ENCODE data around the gene PIEZO1. TPM values are rescaled to one million over a fixed set of nuclear protein-coding genes. Genes with fewer than 3 reads are reported as not detected.

PIEZO1 gene
- total and polyA plus RNA-seq, 2 donors from 2014 or later: 103 to 124 TPM

DNA sequence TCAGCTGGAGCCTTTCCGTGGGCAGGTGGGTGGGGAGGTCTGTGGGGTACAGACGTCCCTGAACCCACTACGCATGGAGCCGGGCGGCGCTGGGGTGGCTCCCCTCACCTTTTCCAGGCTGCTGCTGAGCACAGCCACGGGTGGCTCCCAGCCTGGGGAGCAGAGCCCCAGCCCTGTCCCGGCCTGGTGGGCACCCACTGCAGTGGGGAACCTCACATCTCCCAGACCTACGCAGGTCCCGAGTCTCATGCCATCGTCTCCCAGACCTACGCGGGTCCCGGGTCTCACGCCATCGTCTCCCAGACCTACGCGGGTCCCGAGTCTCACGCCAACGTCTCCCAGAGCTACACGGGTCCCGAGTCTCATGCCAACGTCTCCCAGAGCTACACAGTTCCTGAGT is 43.7 kb upstream of the PIEZO1 start:
- Histone ChIP-seq H3K9ac (ENCODE audit: low read length in 3 of 3) (no peak overlapping the region), H3K9me3 (ENCODE audit: control insufficient read depth in 2 of 3, insufficient read depth in 1 of 3, low read length in 3 of 3) (no peaks in the 10 kb centered on the region), H3K27me3 (ENCODE audit: control insufficient read depth, insufficient read depth, low read length) (no peaks in the 10 kb centered on the region), H3K36me3 (ENCODE audit: control insufficient read depth in 2 of 3, insufficient read depth in 3 of 3, low read length in 3 of 3) (no peaks in the 10 kb centered on the region), H3K27ac (ENCODE audit: low read depth in 2 of 2, low read length in 2 of 2) (no peak overlapping the region), H3K4me1 (ENCODE audit: control insufficient read depth in 2 of 3, insufficient read depth in 2 of 3, low read depth in 1 of 3, low read length in 3 of 3) (no peaks in the 10 kb centered on the region), H3K4me3 (ENCODE audit: low read length in 3 of 3) (no peak overlapping the region)
- TF ChIP-seq, protein P1, sequence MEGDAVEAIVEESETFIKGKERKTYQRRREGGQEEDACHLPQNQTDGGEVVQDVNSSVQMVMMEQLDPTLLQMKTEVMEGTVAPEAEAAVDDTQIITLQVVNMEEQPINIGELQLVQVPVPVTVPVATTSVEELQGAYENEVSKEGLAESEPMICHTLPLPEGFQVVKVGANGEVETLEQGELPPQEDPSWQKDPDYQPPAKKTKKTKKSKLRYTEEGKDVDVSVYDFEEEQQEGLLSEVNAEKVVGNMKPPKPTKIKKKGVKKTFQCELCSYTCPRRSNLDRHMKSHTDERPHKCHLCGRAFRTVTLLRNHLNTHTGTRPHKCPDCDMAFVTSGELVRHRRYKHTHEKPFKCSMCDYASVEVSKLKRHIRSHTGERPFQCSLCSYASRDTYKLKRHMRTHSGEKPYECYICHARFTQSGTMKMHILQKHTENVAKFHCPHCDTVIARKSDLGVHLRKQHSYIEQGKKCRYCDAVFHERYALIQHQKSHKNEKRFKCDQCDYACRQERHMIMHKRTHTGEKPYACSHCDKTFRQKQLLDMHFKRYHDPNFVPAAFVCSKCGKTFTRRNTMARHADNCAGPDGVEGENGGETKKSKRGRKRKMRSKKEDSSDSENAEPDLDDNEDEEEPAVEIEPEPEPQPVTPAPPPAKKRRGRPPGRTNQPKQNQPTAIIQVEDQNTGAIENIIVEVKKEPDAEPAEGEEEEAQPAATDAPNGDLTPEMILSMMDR (IDR thresholded peaks at IDR 0.05; ENCODE audit: borderline replicate concordance, extremely low read depth, insufficient read depth): no peak
- intact Hi-C loops (cut with DNase I): no loop called here
- FAIRE-seq (no peak), DNase-seq (no peak)

DNA sequence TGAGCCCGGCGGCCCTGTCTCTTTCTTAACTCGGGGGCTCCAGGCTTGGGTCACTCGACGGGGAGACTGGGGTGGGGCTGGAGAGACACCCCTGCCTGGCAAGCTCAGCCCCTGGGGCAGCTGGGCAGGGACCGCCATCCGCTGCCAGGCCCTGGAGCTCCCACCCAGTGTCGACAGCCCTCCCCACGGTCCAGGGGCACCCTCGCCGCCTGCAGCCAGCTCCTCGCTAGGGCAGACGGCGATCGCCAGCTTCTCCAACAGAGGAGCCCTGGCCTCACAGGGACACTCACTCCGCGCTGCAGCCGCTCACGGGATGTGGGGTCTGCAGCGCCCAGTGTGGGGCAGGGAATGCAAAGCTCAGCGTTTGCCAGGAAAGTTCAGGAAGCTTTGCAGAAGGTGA is 42.7 kb upstream of the PIEZO1 start:
- TF ChIP-seq, protein P1 (IDR thresholded peaks at IDR 0.05; ENCODE audit: borderline replicate concordance, extremely low read depth, insufficient read depth): no peak
- H3K9ac ChIP-seq (ENCODE audit: low read length in 3 of 3): no peak overlapping the region
- DNase-seq: no peak
- intact Hi-C loops (cut with DNase I): no loop called here
- no peak overlapping the region for H3K4me3 ChIP-seq (ENCODE audit: low read length in 3 of 3)
- no peak for FAIRE-seq
- no peaks in the 10 kb centered on the region for H3K27me3 ChIP-seq (ENCODE audit: control insufficient read depth, insufficient read depth, low read length)
- H3K4me1 ChIP-seq (ENCODE audit: control insufficient read depth in 2 of 3, insufficient read depth in 2 of 3, low read depth in 1 of 3, low read length in 3 of 3): no peaks in the 10 kb centered on the region
- peaks cover 0 to 2% (median 0%) of the 10 kb centered on the region in 3 donors for H3K36me3 ChIP-seq (ENCODE audit: control insufficient read depth in 2 of 3, insufficient read depth in 3 of 3, low read length in 3 of 3)
- H3K27ac ChIP-seq (ENCODE audit: low read depth in 2 of 2, low read length in 2 of 2): no peak overlapping the region
- no peaks in the 10 kb centered on the region for H3K9me3 ChIP-seq (ENCODE audit: control insufficient read depth in 2 of 3, insufficient read depth in 1 of 3, low read length in 3 of 3)

DNA sequence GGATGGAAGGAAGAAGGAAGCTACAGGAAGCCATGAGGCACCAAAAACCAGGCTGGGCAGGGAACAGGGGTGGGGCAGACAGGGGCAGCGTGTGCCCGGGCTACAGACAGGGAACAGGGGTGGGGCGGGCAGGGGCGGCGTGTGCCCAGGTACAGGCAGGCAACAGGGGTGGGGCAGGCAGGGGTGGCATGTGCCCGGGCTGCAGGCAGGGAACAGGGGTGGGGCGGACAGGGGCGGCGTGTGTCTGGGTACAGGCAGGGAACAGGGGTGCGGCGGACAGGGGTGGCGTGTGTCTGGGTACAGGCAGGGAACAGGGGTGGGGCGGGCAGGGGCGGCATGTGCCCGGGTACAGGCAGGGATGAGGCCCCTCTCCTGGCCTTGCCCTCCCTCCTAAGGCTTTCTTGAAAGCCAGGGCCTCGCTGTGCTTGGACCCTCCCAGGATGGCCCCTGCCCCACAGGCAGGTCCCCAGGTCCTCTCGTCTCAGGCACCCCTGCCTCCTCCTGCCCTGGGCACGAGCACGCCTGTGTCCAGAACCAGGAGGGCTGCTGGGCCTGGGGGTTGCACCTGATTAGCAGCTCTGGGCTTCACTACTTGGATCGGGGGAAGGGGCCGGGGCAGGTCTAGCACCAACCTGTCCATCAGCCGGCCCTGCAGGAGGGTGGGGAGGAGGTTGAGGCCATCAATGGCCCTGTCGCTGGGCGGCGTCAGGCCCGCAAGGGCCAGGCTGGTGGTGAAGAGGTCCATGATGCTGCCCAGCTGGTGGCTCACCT is 41.2 kb upstream of the PIEZO1 start:
- FAIRE-seq: no peak

More for the DNA sequence above, 41.2 kb upstream of the PIEZO1 start:
- intact Hi-C loops (cut with DNase I): no loop called here
- Histone ChIP-seq H3K4me3 (ENCODE audit: low read length in 3 of 3) (no peak overlapping the region), H3K9me3 (ENCODE audit: control insufficient read depth in 2 of 3, insufficient read depth in 1 of 3, low read length in 3 of 3) (no peaks in the 10 kb centered on the region), H3K4me1 (ENCODE audit: control insufficient read depth in 2 of 3, insufficient read depth in 2 of 3, low read depth in 1 of 3, low read length in 3 of 3) (no peaks in the 10 kb centered on the region), H3K36me3 (ENCODE audit: control insufficient read depth in 2 of 3, insufficient read depth in 3 of 3, low read length in 3 of 3) (peaks cover 0 to 2% (median 0%) of the 10 kb centered on the region in 3 donors), H3K9ac (ENCODE audit: low read length in 3 of 3) (no peak overlapping the region), H3K27ac (ENCODE audit: low read depth in 2 of 2, low read length in 2 of 2) (no peak overlapping the region), H3K27me3 (ENCODE audit: control insufficient read depth, insufficient read depth, low read length) (no peaks in the 10 kb centered on the region)
- TF ChIP-seq, protein P1 (IDR thresholded peaks at IDR 0.05; ENCODE audit: borderline replicate concordance, extremely low read depth, insufficient read depth): no peak
- no peak for DNase-seq

Measured in kidney (tissue), 14 donors.